ENCODE results near the gene NEGR1. TPM values are rescaled to one million over a fixed set of nuclear protein-coding genes. Genes with fewer than 3 reads are reported as not detected.

The NEGR1 gene
- total RNA-seq, 1 donor from 2014 or later = 18.1 TPM

DNA sequence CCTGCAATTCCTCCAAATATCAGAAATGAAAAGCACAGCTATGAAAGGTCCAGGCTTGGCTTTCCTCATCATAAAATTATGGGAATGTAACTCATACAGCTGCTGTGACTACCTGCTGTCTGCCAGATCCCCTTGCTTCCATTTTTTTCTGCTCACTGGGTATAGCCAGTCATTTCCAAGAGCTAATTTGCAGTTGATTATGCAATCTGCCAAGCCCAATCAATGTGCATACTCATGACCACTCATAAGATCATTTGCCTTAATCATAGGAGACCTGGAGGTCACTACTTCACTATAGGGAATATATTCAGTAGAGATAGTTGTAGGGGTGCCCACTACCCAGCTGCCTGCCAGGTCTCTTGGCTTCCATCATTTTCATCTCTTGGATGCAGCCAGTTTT lies 783.8 kb downstream of the NEGR1 start:
- no peak for DNase-seq
- Histone ChIP-seq H3K9me3 (no peaks in the 10 kb centered on the region), H3K4me1 (no peaks in the 10 kb centered on the region), H3K27ac (no peak overlapping the region), H3K4me3 (no peak overlapping the region), H3K27me3 (ENCODE audit: low read depth) (no peaks in the 10 kb centered on the region), H3K36me3 (no peaks in the 10 kb centered on the region)
- TF ChIP-seq, protein P1, sequence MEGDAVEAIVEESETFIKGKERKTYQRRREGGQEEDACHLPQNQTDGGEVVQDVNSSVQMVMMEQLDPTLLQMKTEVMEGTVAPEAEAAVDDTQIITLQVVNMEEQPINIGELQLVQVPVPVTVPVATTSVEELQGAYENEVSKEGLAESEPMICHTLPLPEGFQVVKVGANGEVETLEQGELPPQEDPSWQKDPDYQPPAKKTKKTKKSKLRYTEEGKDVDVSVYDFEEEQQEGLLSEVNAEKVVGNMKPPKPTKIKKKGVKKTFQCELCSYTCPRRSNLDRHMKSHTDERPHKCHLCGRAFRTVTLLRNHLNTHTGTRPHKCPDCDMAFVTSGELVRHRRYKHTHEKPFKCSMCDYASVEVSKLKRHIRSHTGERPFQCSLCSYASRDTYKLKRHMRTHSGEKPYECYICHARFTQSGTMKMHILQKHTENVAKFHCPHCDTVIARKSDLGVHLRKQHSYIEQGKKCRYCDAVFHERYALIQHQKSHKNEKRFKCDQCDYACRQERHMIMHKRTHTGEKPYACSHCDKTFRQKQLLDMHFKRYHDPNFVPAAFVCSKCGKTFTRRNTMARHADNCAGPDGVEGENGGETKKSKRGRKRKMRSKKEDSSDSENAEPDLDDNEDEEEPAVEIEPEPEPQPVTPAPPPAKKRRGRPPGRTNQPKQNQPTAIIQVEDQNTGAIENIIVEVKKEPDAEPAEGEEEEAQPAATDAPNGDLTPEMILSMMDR (IDR thresholded peaks at IDR 0.05) = no peak
- intact Hi-C loops (cut with DNase I) = no loop called here
- ATAC-seq = no peak

DNA sequence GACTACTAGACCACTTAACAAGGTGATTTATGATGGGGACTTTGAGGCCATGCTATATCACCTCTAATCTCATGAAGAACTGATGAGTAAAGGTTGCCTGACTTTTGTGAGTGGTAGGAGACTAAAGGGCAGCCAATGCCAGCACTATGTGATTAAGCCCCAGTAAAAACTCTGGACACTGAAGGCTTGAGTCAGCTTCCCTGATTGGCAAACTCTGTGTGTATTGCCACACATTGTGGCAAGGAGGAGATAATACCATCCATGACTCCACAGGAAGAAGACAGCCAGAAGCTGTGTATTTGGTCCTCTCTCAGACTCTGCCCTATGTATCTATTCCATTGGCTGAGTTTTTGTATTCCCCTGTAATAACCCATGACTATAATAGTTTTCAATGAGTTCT lies 788.2 kb downstream of the NEGR1 start:
- intact Hi-C loops (cut with DNase I) = no loop called here
- Histone ChIP-seq H3K4me3 (no peak overlapping the region), H3K9me3 (no peaks in the 10 kb centered on the region), H3K27ac (no peak overlapping the region), H3K36me3 (no peaks in the 10 kb centered on the region), H3K4me1 (no peaks in the 10 kb centered on the region), H3K27me3 (ENCODE audit: low read depth) (no peaks in the 10 kb centered on the region)
- TF ChIP-seq, protein P1 (IDR thresholded peaks at IDR 0.05) = no peak
- ATAC-seq (no peak), DNase-seq (no peak)

DNA sequence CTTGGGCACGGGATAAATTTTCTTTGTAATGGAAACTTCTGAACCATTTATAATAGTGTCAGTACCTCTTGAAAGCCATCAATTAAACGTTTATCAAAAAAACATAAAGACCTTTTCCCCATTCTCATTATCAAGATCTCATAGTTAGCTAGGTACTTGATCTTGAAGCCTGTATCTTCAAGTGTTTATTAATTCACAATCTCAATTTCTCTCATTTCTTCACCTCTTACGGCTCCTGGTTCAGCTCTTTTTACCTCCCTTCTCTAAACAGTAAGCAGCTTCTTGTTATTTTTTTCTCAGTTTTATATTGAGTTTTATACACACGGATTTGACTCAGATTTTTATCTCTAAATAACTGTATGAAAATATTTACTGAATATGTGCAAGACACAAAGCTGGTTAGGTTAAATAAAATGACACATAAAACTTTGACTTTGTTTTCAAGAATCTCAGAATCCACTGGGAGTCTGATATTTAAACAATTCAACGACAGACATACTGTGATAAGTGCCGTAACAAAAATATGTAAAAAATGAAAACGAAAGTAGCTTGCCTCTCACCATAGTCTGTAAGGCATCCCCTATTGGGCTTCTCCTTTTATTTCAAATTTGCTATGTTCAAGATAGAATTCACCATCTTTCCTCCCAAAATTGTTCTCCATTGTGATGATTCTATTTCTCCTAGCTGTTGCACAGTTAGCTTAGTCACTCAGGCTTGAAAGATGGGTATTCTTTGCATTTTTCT lies 789.9 kb downstream of the NEGR1 start:
- Histone ChIP-seq H3K9me3 (no peaks in the 10 kb centered on the region), H3K4me1 (no peaks in the 10 kb centered on the region), H3K4me3 (peak overlapping the region; percentile 20), H3K36me3 (no peaks in the 10 kb centered on the region), H3K27me3 (ENCODE audit: low read depth) (no peaks in the 10 kb centered on the region), H3K27ac (no peak overlapping the region)
- DNase-seq (no peak), ATAC-seq (peak in 1 of 2 donors; percentile 83)
- intact Hi-C loops (cut with DNase I) = no loop called here
- TF ChIP-seq, protein P1 (IDR thresholded peaks at IDR 0.05) = no peak

DNA sequence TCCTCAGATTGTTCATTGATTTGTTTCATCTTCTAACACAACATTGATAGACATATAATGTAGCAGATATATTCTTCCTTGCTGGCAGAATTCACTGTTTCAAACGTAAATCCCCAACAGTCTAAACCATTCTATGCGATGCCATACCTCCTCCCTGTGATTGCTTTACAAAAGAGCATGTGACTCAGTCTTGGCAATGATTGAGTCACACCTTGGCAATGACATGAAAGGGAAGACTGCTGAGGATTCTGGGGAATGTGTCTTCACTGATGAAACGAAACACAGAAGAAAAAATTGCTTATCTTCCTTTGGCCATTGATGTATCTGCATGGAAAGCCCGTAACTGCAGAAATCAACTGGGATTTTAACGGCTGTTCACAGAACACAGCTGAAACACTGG lies 791.9 kb downstream of the NEGR1 start:
- no peak for ATAC-seq
- Histone ChIP-seq H3K27me3 (ENCODE audit: low read depth) (no peaks in the 10 kb centered on the region), H3K4me1 (no peaks in the 10 kb centered on the region), H3K4me3 (no peak overlapping the region), H3K27ac (no peak overlapping the region), H3K36me3 (no peaks in the 10 kb centered on the region), H3K9me3 (no peaks in the 10 kb centered on the region)
- TF ChIP-seq, protein P1 (IDR thresholded peaks at IDR 0.05) = no peak
- DNase-seq = no peak
- intact Hi-C loops (cut with DNase I) = no loop called here

DNA sequence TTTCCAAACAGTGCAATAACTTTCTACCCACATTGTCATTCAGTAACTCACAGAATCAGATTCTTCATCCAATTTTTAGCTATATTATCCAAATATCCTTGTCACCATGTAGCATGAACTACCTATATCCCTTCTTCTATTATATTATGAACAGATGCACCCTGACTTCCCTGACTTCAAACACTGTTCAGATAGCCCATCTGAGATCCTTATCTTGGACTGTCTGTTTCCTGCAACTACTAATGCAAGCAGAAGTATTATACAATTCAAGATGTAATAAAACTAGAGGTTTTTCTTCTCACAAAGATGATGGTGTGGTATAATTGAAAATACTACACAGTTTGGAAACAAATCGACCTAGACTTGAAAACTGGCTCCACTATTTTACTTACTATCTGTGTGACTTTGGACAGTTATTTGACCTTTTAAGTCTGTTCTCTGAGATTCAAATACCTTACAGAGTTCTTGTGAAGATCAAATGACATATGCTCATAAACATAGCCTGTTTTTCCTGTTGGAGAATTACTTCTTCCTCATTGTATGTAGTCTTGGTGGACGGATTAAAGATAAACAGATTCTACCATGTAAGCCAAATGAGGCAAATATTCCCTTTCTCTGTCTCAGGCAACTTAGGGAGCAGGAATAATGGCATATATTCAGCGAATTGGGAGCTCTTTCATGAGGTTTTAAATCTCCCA lies 793.6 kb downstream of the NEGR1 start:
- intact Hi-C loops (cut with DNase I) = no loop called here
- DNase-seq = no peak
- no peak overlapping the region for H3K4me3 ChIP-seq

More for the DNA sequence above, 793.6 kb downstream of the NEGR1 start:
- no peak for ATAC-seq
- TF ChIP-seq, protein P1 (IDR thresholded peaks at IDR 0.05) = no peak
- Histone ChIP-seq H3K36me3 (no peaks in the 10 kb centered on the region), H3K9me3 (no peaks in the 10 kb centered on the region), H3K4me1 (no peaks in the 10 kb centered on the region), H3K27ac (no peak overlapping the region), H3K27me3 (ENCODE audit: low read depth) (no peaks in the 10 kb centered on the region)
